Suprapubic skin (tissue), 4 donors: Measurements from ENCODE around the gene SKIC8. TPM values are rescaled to one million over a fixed set of nuclear protein-coding genes. Genes with fewer than 3 reads are reported as not detected.

Experiments
- DNase-seq, 2 donors: peaks; one replicate each; pipeline ENCODE4 v3.0.0-alpha.2; 2019; ENCODE audit warnings: low spot score in 2 of 2
- H3K27ac ChIP-seq: fragments of 200-600 bp; sonication (generic); one replicate; pipeline ENCODE4 v1.5.1; 2019
- H3K27me3 ChIP-seq: fragments of 200-600 bp; sonication (generic); one replicate; pipeline ENCODE4 v1.5.1; 2019
- H3K36me3 ChIP-seq: fragments of 200-600 bp; sonication (generic); one replicate; pipeline ENCODE4 v1.5.1; 2019
- H3K4me1 ChIP-seq: fragments of 200-600 bp; sonication (generic); one replicate; pipeline ENCODE4 v1.5.1; 2019
- H3K4me3 ChIP-seq: fragments of 200-600 bp; sonication (generic); one replicate; pipeline ENCODE4 v1.5.1; 2019; ENCODE audit warnings: mild to moderate bottlenecking
- H3K9me3 ChIP-seq: fragments of 200-600 bp; sonication (generic); one replicate; pipeline ENCODE4 v1.5.1; 2019
- EP300 ChIP-seq: sonication (generic); formaldehyde crosslinking; IDR thresholded peaks from one replicate; pipeline ENCODE4 v1.6.1; 2017; ENCODE audit warnings: antibody characterized with exemption
- POLR2A ChIP-seq, 2 donors: fragments of 450-650 bp; IDR thresholded peaks; one replicate each; pipeline ENCODE4 v1.6.1; 2017; ENCODE audit warnings: antibody characterized with exemption in 2 of 2, mild to moderate bottlenecking in 2 of 2, moderate library complexity in 2 of 2
- POLR2AphosphoS5 ChIP-seq, 3 donors: sonication (generic); formaldehyde crosslinking; IDR thresholded peaks; one replicate each; pipeline ENCODE4 v1.6.1; 2017; ENCODE audit warnings: antibody characterized with exemption in 3 of 3
- whole genome bisulfite sequencing: methylation state at CpG from one replicate; pipeline ENCODE4 v1.1.5; 2018; 5-methylcytosine and 5-hydroxymethylcytosine counted together
- total RNA-seq, 4 donors: library from RNA; depleted of rRNA; stranded (reverse); fragments of >200 nt; gene quantifications; one replicate each; pipeline ENCODE4 v1.1.0, GENCODE V29; 2016
- TF ChIP-seq, protein P1 (sequence below), 2 donors: fragments of 200-600 bp in 1 of 2; fragments of 450-650 bp in 1 of 2; sonication (generic) in 1 of 2; IDR thresholded peaks; one replicate each; pipeline ENCODE4 v1.5.1; 2016 to 2019; ENCODE audit warnings: antibody characterized with exemption in 2 of 2, mild to moderate bottlenecking in 1 of 2, moderate library complexity in 1 of 2

SKIC8 gene
- total RNA-seq, 4 donors from 2014 or later = 42.9 to 69.9 (median 56.2) TPM

DNA sequence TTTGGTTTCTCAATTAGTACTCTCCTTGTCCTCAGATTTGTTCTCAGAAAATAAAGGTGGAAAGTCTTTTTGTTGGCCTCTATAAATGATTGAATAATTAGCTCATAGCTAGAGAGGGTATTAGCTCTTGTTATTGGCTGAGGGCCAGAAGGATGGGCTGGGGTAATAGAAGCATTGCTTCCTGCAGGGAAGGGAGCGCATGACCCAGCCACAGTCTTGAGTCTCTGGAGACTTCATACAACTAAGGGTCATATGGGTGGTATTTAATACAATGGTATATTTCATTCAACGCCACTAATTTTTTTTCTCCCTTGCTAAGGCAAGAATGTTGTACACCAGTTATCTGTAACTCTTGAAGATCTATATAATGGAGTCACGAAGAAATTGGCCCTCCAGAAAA lies 26.6 kb downstream of the SKIC8 start:
- Histone ChIP-seq H3K27ac (no peak overlapping the region), H3K9me3 (no peaks in the 10 kb centered on the region), H3K4me1 (no peaks in the 10 kb centered on the region), H3K4me3 (no peak overlapping the region), H3K27me3 (no peaks in the 10 kb centered on the region), H3K36me3 (peaks cover 22% of the 10 kb centered on the region)
- TF ChIP-seq, protein P1, sequence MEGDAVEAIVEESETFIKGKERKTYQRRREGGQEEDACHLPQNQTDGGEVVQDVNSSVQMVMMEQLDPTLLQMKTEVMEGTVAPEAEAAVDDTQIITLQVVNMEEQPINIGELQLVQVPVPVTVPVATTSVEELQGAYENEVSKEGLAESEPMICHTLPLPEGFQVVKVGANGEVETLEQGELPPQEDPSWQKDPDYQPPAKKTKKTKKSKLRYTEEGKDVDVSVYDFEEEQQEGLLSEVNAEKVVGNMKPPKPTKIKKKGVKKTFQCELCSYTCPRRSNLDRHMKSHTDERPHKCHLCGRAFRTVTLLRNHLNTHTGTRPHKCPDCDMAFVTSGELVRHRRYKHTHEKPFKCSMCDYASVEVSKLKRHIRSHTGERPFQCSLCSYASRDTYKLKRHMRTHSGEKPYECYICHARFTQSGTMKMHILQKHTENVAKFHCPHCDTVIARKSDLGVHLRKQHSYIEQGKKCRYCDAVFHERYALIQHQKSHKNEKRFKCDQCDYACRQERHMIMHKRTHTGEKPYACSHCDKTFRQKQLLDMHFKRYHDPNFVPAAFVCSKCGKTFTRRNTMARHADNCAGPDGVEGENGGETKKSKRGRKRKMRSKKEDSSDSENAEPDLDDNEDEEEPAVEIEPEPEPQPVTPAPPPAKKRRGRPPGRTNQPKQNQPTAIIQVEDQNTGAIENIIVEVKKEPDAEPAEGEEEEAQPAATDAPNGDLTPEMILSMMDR (IDR thresholded peaks at IDR 0.05) = no peak
- TF ChIP-seq POLR2A (IDR thresholded peaks at IDR 0.05) = no peak
- no peak for TF ChIP-seq EP300
- no peak for TF ChIP-seq POLR2AphosphoS5 (IDR thresholded peaks at IDR 0.05)
- 92% methylated on average over 3 of the region's 3 CpGs for WGBS
- DNase-seq = no peak

- no peaks in the 10 kb centered on the region for H3K9me3 ChIP-seq
- no peak overlapping the region for H3K4me3 ChIP-seq
- TF ChIP-seq, protein P1 (IDR thresholded peaks at IDR 0.05) = no peak
- TF ChIP-seq EP300 (no peak), POLR2A (IDR thresholded peaks at IDR 0.05) (no peak), POLR2AphosphoS5 (IDR thresholded peaks at IDR 0.05) (no peak)
- H3K27ac ChIP-seq = no peak overlapping the region
- peaks cover 19% of the 10 kb centered on the region for H3K36me3 ChIP-seq
- no peaks in the 10 kb centered on the region for H3K27me3 ChIP-seq
- H3K4me1 ChIP-seq = no peaks in the 10 kb centered on the region
- 63% methylated on average over 2 of the region's 2 CpGs for WGBS
- no peak for DNase-seq
Observed at GRCh38 chr15:78272316-78272715, 27.1 kb downstream of the SKIC8 start.

GRCh38 chr15:78266806-78267205 lies 32.6 kb downstream of the SKIC8 start:
- TF ChIP-seq POLR2A (IDR thresholded peaks at IDR 0.05) = no peak
- WGBS = 77% methylated on average over 2 of the region's 2 CpGs
- Histone ChIP-seq H3K27ac (peak overlapping the region; percentile 6), H3K27me3 (no peaks in the 10 kb centered on the region), H3K4me1 (peaks cover 33% of the 10 kb centered on the region), H3K4me3 (no peak overlapping the region), H3K36me3 (peaks cover 6% of the 10 kb centered on the region), H3K9me3 (no peaks in the 10 kb centered on the region)
- DNase-seq = no peak

- H3K4me3 ChIP-seq = no peak overlapping the region
- H3K36me3 ChIP-seq = peaks cover 2% of the 10 kb centered on the region
- H3K4me1 ChIP-seq = peaks cover 33% of the 10 kb centered on the region
- peak overlapping the region; percentile 6 for H3K27ac ChIP-seq
- TF ChIP-seq, protein P1 (IDR thresholded peaks at IDR 0.05) = no peak
- no peak for TF ChIP-seq POLR2AphosphoS5 (IDR thresholded peaks at IDR 0.05)
- TF ChIP-seq POLR2A (IDR thresholded peaks at IDR 0.05) = no peak
- TF ChIP-seq EP300 = no peak
- DNase-seq = no peak
- no peaks in the 10 kb centered on the region for H3K9me3 ChIP-seq
- no peaks in the 10 kb centered on the region for H3K27me3 ChIP-seq
Observed at GRCh38 chr15:78266229-78266628, 33.2 kb downstream of the SKIC8 start.

- Histone ChIP-seq H3K27me3 (no peaks in the 10 kb centered on the region), H3K36me3 (no peaks in the 10 kb centered on the region), H3K27ac (peak overlapping the region; percentile 24), H3K9me3 (no peaks in the 10 kb centered on the region), H3K4me3 (peak overlapping the region; percentile 72), H3K4me1 (peaks cover 33% of the 10 kb centered on the region)
- DNase-seq = no peak
- TF ChIP-seq POLR2A (IDR thresholded peaks at IDR 0.05) (no peak), POLR2AphosphoS5 (IDR thresholded peaks at IDR 0.05) (no peak), EP300 (peak; percentile 23)
- WGBS = 50% methylated on average over 9 of the region's 9 CpGs
Observed at GRCh38 chr15:78265752-78266224, 33.6 kb downstream of the SKIC8 start.

DNA sequence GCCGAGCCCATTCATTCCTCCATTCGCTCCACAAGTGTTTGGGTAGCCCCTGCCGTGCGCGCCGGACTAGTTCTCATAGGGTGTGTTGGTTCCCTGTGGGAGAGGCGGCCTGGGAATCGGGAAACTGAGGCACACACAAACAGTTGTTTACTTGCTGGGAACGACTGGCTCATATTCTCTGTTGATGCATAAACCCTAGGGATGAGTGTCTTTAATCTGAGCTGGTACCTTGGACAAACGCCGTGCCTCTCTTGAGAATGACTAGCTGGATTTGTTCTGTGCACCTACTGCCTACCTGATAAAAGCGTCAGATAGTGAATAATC lies 34.3 kb downstream of the SKIC8 start:
- DNase-seq = no peak
- H3K27ac ChIP-seq = peak overlapping the region; percentile 86

More for the DNA sequence above, 34.3 kb downstream of the SKIC8 start:
- Histone ChIP-seq H3K4me3 (peak overlapping the region; percentile 72), H3K27me3 (no peaks in the 10 kb centered on the region), H3K4me1 (peaks cover 33% of the 10 kb centered on the region), H3K36me3 (no peaks in the 10 kb centered on the region), H3K9me3 (no peaks in the 10 kb centered on the region)
- TF ChIP-seq POLR2A (IDR thresholded peaks at IDR 0.05) (no peak), EP300 (no peak), POLR2AphosphoS5 (IDR thresholded peaks at IDR 0.05) (no peak)
- TF ChIP-seq, protein P1 (IDR thresholded peaks at IDR 0.05) = no peak
- 49% methylated on average over 12 of the region's 12 CpGs for WGBS
